Testis (tissue), 2 donors: ENCODE data around the gene LGALS12.

Experiments
- POLR2A ChIP-seq: fragments of 450-650 bp; IDR thresholded peaks from one replicate; pipeline ENCODE4 v1.6.1; 2017; ENCODE audit warnings: antibody characterized with exemption, mild to moderate bottlenecking, moderate library complexity
- TF ChIP-seq, protein P1 (sequence below), 3 experiments: fragments of 450-650 bp in 2 of 3; fragments of 200-600 bp in 1 of 3; sonication (generic) in 1 of 3; IDR thresholded peaks; one replicate each; pipeline ENCODE4 v1.5.1; 2016 to 2019; ENCODE audit warnings: antibody characterized with exemption in 3 of 3, mild to moderate bottlenecking in 2 of 3, moderate library complexity in 1 of 3

- TF ChIP-seq, protein P1, sequence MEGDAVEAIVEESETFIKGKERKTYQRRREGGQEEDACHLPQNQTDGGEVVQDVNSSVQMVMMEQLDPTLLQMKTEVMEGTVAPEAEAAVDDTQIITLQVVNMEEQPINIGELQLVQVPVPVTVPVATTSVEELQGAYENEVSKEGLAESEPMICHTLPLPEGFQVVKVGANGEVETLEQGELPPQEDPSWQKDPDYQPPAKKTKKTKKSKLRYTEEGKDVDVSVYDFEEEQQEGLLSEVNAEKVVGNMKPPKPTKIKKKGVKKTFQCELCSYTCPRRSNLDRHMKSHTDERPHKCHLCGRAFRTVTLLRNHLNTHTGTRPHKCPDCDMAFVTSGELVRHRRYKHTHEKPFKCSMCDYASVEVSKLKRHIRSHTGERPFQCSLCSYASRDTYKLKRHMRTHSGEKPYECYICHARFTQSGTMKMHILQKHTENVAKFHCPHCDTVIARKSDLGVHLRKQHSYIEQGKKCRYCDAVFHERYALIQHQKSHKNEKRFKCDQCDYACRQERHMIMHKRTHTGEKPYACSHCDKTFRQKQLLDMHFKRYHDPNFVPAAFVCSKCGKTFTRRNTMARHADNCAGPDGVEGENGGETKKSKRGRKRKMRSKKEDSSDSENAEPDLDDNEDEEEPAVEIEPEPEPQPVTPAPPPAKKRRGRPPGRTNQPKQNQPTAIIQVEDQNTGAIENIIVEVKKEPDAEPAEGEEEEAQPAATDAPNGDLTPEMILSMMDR (IDR thresholded peaks at IDR 0.05): no peak
- TF ChIP-seq POLR2A: no peak
Observed at GRCh38 chr11:63492441-63492840, 13.4 kb upstream of the LGALS12 start.
